HG03520 (cell line): Measurements from ENCODE around the gene SCIN.

Source experiments
- ATAC-seq: cut with Tn5 transposase; IDR thresholded peaks from one replicate; pipeline ENCODE4 v1.9.1; 2021; ENCODE audit warnings: mild to moderate bottlenecking, moderate library complexity; ENCODE audit not compliant: unreplicated experiment

Gene SCIN

DNA sequence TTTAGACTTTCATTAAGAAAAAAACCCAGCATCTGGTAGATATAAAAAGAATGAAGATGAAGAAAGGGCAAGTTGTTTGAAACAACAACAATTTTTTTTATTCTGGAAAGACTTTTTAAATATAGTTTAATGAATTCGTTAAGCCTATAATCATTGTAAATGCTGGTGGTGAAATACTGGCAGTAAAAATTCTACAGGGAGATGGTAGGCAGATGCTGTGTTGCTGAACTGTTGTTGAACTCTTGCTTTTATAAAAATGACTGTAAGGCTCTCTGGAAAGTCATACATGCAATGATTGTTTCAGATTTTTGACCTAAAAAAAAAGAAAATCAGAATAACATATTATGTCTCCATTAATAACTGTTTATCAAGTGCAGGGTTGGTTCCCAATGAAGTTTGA, 39.0 kb downstream of the SCIN start:
- ATAC-seq = no peak

DNA sequence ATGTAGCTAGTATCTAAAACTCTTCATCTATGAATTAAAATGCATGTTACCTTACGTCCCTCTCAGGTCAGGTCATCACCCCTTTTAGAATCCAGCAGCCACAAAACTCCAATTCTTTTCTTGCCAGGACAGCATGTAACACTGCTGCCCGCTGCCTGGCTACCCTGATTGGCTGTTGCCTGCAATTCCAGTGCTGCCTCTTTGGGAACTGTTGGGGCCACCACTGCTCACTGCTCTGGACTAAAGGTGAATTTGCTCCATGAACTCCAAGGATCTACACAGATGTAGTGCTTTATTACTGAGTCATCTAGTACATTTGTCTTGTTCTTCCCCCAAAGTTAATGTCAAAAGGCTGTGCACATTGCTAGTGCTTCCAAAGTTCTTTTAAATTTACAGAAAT, 40.4 kb downstream of the SCIN start:
- ATAC-seq = no peak

DNA sequence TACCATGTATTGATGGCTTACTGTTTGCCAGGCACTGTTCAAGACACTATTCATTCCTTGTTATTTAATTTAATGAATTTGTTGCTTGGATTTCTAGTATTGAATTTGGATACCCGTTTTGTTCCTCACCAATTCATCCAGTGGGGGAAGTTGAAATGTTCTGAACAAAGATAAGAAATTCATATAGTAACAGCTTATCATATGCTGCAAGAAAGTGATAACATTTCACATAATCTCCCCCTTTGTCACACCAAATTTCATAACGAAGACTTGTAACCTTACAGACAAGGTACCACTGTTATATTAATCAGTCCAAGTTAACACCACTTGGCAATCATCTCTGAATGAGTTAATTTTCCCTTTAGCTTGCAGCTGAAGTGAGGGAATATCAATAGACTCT, 42.1 kb downstream of the SCIN start:
- no peak for ATAC-seq

DNA sequence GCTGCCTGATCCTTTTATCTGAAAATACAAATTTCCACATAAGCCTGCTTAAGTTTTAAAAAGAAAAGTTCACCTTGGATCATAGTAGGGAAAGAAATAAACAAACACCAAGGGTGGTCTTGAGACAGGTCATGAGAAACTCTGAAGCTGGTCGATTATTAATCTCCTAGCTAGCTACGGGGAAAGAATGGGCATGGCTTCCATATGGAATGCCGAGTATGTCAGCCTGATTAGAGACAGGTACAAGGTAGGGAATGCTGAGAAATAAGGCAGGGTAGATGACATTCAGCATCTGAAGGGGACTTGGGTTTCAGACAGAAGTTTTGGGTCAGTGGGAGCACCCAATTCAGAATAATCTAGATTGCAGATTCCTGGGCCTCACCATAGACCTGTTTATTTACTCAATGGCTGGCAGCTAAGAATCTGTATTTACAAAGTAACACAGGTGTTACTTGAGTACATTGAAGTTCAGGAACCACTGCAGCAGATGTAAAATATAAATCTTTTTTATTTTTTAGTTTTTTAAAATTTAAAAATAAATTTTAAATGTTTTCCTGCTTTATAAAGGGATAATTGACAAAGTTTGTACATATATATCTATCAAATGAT, 49.0 kb downstream of the SCIN start:
- ATAC-seq = no peak

DNA sequence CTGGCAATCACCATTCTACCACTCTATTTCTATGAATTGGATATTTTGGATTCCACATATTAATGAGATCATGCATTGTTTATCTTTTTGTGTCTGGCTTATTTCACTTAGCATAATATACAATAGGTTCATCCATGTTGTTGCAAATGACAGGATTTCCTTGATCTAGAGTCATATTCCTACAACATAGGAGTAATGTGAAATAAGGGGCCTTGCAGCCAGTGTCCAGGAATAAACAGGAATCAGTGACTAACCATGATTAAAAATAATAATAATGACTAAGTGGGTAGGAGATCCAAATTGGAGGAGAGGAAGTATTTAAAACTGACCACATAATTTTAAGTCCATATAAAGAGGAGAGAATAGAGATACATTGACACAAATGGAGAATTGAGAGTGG, 49.9 kb downstream of the SCIN start:
- ATAC-seq = no peak

DNA sequence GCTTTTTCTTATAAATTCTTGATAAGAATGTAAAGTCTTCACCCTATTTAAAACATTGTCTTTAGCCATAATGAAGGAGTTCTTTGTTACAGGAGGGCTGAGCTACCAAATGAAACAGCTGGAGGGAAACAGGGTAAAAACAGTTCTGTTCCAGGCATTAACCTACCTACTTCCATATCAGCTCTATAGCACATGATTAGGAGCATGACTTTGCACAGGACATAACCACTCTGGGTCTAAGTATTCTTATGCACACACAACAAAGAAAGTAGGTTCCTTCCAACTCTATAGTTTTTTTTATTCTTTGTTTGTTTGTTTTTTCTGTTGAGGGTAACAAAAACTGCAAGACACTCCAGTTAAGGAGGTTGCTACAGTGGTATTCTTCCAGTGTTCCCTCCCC, 52.7 kb downstream of the SCIN start:
- ATAC-seq = no peak

DNA sequence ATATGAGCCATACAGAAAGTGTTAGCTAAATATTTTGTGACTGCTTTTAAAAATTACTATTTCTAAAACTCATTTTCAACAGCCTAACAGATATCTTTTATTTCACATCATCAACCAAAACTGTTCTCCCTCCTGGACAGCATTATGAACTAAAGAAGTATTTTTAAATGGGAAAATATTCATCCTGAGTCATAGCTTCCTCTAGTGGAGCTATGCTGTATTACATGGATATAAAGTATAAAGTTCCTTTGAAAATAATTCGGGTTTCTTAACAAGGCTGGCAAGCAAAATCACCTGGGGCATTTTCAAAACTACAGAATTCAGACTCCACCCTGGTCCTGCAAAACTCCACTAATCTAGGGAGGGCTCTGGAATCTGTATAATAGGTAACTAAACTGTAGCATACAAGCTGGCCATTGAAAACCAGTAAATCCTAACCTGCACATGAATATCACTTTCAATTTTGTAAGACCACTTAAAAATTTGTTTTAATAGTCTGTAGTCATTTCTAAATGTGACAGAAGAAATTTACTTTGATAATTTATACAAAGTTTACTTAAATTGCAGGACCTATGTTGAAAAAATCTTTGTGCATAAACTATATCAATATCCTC, 53.5 kb downstream of the SCIN start:
- no peak for ATAC-seq

DNA sequence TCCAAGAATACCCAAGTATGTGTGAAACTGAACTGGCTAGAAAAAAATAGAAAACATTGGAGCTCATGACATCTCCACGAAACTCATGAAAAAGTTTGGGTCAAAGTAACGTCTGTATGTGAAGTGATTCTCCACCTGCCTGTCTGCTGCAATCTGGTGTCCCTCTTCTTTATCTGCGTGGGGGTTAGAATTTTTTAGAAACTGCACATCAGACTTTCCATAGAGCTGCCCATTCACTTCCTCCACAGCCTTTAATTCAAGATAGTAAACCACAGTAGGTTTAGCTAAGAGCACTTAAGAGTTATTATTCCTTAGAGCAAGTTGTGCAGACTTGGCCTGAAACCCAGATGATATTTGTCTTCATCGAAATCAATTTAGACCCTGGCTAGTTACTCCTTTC, 55.3 kb downstream of the SCIN start:
- no peak for ATAC-seq

DNA sequence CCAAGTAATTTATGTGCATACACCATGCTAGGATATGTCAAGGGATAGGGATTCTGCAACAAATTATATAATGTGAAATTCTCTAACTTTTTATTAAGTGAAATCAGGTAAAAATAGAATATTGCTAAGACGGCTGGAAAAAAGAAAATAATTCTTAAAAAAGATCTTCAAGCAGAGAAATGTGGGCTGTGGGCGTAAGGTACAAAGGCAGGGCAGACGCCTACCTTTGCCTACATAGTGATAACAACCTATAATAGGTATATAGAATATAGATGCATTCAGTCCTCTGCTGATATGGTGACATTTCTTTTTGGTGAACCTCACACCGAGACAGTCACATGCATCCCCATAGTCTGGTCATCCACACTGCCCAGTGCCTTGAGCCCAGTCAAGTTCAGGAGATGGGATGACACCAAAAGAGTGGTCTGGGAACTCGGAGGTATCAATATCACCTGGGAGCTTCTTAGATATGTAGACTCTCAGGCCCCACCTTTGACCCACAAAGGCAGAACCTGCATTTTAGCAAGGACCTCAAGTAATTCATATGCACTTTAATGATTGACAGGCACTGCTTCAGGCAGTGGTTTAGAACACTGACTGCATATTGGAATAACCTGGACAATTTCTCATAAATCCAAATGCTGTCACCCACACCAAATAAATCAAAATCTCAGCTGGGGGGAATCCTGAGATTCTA, 59.4 kb downstream of the SCIN start:
- ATAC-seq = no peak

DNA sequence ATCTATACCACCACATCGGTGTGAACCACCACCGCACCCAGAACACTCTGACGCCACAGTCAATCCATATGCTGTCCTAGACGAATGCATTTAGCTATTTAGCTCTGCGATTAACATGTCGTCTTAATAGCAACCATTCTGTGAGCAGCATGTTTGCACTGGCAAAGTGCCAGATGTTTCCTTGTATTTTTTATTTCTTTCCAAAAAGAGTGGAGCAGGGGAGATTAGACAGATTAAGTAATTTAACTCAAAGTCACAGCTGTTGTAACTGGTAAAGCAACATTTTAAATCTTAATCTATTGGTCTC, 59.9 kb downstream of the SCIN start:
- ATAC-seq = no peak

DNA sequence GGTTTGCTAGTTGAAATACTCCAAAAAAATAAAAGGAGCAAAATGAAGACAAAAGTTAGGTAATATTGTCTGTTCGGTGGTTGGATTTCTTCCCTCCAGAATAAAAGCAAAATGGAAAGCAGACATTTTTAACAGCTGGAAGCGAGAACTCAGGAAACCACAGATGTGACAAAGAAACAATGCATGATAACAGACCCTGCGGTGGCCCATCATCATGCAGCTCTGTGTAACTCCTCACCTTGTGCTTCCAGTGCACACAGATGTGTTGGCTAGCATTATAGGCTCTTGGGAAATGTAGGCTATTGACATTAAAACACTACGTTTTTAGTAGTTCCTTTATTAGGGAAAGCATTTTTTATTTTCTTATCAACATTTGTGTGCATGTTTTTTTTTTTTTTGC, 63.1 kb downstream of the SCIN start:
- ATAC-seq = no peak

DNA sequence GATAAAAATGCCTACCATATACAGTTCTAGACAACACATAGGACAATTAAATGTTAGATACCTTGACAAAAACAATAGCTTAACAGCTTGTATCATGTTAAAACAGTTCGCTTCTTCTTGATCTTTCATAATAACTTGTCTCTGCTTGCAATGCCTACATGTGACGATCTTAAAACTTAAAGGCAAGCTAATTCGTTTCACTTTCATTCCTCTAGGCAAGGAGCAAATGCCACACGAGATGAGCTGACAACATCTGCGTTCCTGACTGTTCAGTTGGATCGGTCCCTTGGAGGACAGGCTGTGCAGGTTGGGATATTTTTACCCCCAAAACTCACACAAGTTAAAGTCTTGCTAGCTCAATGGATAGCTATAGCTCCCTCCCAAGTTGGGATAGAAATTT, 65.3 kb downstream of the SCIN start:
- peak; percentile 50 for ATAC-seq

DNA sequence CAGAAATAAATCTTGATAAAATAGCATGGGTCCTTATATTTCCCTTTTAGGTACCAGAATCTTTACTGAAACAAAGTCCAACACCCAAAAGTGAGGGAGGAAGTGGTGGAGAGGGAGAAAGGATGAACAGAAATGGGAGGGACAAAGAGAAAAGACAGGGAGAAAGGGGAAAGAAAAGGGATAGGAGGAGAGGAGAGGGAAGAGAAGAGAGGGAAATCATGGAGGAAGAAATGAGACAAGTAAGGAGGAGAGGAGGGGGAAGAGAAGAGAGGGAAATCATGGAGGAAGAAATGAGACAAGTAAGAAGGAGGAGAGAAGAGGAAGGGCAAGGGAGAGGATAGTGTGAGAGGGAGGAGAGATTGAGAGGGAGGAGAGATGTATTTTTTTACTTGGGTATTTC, 66.8 kb downstream of the SCIN start:
- ATAC-seq = no peak

DNA sequence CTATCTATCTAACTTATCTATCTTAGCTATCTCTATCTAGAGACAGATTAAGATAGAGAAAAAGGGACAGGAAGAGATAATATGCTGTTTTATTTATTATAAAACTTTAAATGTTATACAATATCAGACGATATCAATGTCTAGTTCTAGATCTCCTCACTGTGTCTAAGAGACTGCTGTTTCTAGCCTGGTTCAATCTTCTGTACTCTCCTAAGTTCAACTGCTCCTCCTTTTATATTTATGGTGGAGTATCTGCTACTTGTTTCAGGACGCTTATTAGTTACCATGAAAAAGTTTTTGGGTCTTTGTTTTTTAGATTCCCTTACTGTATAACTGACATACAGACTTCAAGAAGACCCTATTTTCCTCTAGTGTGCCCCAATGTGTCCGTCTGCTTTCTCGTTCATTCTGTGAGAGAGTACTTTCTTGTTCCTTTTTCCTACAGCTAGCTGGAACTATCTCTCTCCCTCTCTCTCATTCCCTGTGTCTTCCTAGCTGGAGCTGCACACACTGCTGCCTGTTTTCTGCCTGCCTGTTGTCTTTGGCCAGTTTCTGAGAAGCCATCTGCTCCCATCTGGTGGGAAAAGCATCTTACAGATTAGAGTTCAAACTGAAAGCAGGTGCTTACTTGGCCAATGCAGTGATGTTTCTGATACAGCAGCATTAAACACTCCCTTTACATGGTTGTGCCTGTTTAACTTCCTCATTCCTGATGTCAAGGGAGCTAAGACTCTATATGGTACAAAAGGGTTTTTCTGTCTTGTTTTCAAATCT, 67.5 kb downstream of the SCIN start:
- peak; percentile 51 for ATAC-seq

DNA sequence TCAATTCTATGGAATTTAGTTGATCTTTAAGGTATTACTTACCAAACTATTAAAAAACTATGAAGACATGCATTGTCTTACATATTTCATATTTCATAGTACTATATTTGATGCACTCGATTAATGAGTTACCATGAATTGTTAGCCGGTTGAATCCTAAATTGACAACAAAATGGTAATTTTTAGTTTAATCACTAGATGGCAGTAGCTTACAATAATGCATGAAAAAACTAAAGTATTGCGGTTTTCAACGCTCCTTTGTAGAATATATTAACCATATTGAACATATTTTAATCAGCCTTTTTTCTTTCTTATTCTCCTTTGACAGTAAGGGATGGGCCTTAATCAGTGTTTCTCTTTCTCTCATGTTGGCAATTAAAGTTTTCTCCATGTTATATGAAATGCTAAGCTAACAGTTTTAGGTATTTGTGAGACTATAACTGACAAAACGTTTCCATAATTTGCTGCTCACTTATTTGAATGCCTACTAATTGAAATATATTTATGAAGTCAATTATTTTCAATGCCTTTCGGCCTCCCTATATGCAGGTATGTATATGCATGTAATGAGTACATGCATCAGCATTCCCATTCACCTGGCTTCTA, 68.4 kb downstream of the SCIN start:
- peak; percentile 43 for ATAC-seq

DNA sequence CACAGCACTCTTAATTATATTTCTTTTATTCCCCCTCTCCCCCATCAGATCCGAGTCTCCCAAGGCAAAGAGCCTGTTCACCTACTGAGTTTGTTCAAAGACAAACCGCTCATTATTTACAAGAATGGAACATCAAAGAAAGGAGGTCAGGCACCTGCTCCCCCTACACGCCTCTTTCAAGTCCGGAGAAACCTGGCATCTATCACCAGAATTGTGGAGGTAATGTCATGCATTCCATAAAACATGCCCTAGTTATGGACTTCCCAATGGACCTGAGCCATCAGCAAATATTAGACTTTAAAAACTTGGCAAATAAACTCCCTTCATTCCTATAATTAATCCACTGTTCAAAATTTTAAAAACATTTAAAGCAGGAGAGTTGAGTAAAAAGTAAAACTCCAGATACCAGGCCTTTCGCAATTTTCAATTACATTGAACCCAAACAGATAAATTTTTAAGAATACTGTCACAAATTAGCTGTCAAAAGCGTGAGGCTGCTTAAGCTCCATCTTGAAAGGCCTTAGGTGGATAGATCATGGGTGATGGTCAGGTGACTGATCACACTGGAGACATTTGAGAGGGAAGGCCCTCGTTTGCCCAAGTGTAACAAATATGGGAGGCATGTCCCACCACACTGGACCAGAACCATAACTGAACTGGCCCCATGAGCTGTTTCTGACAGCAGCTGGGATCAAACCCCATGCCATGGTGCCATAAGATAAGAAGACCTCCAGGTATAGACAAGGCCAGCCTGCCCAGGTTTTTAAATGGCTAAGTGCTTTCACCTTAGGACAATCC, 70.0 kb downstream of the SCIN start:
- ATAC-seq = no peak

DNA sequence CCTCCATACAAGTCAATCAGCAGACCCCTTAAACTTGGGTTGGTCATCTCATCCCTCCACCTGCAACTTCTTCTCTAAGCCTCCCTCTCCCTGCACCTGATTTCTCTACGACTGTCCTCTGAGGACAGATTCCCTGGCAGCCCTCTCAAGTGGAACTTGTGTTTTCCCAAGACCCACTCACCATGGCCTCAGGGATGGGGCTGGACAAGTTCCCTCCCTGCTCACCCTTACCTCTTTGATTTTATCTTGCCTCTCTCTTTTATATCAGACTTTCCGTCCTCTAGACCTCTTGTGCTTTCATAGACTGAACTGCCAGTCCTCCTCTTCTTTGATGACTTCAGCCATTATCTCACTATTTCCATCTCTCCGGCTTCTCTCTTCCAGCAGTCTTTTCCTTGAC, 70.7 kb downstream of the SCIN start:
- ATAC-seq = no peak

DNA sequence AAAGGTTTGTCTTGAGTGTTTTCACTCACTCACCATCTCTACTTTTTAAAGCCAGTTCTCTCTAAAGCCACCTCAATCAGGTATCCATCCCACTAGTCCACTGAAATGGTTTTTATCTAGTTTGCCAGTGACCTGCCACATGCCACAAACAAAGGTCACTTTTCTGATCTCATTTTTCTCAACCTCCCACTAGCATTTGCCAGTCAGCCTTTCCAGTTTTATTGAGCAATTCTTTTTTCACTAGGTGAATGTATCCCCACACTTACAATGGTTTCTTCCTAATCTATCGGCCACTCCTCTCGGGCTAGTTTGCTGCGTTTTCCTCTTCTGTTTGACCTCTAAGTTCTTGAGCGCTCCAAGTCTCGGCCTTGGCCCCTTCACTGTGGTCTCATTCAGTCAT, 72.0 kb downstream of the SCIN start:
- no peak for ATAC-seq

DNA sequence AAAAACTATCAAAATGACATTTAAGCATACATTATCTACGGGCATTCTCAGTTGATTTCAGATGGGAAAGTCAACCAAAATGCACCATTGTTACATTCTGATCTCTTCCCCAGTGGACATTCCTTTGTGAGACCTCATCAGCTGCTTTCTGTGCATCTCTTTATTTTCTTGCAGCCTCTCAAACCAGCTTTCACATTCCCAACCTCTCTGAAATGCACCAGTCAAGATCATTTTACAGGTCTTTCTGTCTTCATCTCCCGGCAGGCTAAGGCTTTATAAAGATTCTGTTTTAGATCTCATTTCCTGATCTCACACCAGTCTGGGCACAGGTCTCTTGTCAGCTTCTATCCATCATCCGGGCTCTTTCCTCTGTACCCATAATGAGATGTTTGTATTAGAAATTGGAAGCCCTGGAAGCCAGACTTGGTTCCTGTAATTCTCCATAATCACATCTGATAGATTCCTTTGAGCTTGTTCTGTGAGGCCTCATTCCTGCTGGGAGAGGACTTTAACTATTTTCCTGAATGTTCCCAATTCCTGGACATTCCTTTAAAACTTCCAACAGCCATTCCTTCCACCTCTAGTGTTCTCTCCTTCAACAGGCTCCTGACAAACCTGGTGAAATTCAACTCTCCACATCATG, 72.6 kb downstream of the SCIN start:
- no peak for ATAC-seq

DNA sequence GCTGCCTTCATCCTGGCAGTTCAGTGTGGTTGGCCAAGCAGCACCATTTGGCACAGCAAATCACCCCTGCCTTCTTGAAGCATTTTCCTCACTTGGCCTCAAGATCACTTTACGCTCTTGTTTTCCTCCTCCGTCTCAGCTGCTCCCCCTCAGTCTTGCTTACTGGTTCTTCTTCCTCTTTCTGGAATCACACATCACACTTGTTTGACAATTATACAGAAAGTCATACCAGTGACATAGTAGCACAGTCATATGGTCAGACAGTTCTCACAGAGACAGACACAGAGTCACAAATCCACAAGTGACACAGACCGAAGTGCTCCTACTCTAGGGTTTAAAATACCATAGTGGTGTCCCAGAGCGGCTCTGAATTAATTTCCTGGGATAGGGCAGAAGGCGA, 73.1 kb downstream of the SCIN start:
- ATAC-seq = no peak
